Glomerular visceral epithelial cell (primary cell): Measurements from ENCODE around the gene SEC24D.
"Not testable (repeated sequence)": the region's sequence is repeated elsewhere in the genome, so short reads cannot be mapped to it uniquely, and the experiment has no call there.

Experiments used
- DNase-seq: peaks from one replicate; pipeline ENCODE4 v3.0.0-alpha.2; 2016; ENCODE audit errors: extremely low spot score

The SEC24D gene

DNA sequence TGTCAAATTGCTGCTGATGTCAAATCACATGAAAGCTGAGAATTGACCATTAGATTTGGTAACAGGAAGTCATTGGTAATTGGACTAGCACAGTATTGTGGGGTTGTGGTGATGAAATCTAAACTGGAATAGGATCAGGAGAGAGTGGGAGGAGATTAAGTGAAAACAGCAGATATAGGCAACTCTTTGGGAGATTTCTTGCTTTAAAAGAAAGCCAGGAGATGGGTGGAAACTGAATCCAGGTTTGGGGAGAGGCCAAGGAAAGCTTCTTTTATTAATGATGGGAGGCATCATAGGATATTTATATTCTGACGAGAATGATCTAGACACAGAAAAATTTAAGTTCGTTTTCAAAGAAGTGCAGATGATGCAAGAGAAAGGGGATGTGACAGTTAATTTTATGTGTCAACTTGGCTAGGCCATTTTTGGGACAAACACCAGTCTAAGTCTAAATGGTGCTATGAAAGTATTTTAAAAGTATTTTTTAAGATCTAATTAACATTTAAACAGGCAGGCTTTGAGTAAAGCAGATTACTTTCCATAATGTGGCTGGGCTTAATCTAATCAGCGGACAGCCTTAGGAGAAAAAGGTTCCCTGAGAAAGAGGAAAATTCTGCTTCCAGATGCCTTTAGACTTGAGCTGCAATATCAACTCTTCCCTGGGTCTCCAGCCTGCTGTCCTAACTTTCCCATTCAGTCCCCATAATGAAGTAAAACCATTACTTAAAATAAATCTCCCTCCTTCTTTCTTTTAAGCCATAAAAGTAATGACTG lies 24.7 kb downstream of the SEC24D start:
- no peak for DNase-seq

DNA sequence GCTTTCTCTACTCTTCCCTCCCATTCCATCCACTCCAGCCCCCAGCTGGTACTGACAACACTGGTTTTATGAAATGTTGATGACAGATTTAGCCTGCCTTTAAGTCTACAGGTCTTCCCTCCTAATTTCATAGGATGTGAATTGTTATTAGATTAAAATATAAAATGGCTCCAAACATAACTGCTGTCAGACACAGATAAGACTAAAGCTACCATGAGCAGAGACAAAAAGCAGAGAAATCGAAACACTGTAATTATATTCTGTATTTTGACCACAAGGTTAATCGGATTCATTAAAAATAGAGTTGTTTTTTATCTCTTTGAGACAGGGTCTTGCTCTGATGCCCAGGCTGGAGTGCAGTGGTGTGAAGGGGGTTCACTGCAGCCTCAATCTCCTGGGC lies 28.3 kb downstream of the SEC24D start:
- DNase-seq, result no peak

DNA sequence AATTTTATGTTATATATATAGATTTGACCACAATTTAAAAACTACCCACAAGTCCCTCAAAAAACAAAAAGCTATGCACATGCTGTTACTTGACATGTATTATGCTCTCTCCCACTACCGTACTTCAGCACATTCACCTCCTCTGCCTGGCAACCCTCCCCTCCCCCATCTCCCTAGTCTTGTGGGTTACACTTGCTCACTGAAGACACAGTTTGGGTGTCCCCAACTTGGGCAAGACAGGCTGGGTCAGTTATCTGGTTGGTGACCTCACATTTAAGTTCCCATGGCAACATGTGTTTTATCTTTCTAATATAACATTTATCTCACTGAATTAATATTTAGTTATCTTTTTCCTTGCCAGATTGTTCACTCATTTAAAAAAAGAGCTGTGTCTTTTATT lies 32.7 kb downstream of the SEC24D start:
- DNase-seq, result no peak

DNA sequence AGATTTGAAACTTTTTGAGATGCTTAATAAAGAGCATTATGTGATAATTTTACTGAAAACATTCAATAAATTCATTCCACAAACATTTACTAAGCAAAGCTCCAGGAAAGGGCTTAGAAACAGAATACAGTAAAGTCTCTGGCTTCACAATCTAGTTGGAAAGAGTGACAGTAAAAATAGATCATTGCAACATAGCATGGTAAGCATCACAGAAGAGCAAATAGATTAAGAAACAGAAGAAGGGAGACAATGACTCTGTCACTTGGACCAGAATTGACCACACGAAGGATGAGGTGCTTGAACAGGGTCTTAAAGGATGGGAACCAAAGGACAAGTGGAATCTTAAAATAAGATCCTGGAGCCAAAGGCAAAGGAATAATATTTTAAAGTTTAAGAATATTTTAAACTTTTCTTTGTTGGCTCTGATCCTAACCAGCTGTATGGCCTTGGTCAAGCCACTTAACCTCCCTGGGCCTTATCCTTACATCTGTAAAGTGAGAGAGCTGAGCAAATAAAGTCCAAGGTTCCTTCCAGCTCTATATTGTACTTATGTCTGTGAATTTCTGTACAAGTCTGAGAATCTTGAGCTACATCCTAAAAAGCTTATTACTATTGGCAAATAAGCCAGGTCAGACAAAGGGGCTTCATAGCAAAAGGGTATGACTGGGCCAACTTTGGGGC lies 33.9 kb downstream of the SEC24D start:
- DNase-seq, result no peak

DNA sequence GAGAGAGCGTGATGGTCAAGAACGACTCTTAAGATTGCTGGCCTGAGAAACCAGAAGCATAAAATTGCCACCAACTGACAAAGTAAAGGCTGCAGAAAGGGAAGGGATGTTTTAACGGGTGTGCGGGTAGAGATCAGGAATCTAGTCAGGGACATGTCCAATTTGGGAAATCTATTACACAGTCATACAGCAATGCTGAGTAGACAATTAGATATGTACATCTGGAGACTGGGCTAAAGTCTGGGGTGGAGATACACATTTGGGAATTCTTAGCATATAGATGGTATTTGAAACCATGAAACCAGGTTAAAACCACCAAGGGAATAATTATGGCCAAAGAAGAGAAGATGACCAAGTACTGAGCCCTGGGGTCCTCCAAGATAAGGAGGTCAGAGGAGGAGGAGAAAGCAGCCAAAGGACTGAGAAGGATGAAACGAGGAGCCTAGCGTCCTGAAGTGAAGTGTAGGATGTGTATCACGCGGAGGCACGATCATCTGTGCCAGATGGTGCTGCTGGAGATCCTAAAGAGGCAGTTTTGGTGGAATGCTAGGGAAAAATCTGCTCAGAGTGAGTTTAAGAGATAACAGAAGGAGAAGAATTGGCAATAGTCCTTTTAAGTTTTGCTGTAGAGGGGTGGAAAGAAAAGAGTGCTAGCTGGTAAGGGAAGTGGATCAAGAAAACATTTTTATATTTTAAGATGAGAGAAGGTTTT lies 36.5 kb downstream of the SEC24D start:
- no peak for DNase-seq

- DNase-seq, result no peak
Measured at GRCh38 chr4:118798658-118799057, 37.3 kb downstream of the SEC24D start.

DNA sequence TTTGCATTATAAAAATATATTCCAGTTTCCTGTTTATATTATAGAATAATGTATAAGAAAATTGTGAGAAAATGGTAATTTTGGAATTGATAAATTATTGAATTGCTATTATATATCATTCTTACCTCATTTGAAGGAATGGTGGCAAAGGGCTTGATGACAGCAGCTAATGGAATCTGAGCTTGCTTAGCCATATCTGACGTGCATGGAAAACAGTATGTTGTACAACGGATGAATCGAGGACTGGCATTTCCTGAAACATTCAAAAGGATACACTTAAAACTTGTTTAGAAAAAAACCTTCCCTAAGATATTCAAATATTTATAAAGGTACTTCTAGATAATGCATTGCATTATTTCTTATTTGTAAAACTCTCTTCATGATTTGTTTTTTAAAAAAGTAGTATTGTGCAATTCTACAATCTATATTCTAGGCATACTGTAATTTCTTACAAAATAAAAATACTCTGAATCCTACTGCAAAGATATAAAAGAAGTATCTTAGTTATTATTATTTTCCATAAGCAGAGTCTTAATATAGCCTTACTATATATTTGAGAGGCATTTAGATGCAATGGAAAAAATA lies 38.3 kb downstream of the SEC24D start:
- no peak for DNase-seq

- not testable (repeated sequence) for DNase-seq
Measured at GRCh38 chr4:118791690-118792446, 44.1 kb downstream of the SEC24D start.

- DNase-seq, result no peak
Measured at GRCh38 chr4:118790544-118790943, 45.4 kb downstream of the SEC24D start.

DNA sequence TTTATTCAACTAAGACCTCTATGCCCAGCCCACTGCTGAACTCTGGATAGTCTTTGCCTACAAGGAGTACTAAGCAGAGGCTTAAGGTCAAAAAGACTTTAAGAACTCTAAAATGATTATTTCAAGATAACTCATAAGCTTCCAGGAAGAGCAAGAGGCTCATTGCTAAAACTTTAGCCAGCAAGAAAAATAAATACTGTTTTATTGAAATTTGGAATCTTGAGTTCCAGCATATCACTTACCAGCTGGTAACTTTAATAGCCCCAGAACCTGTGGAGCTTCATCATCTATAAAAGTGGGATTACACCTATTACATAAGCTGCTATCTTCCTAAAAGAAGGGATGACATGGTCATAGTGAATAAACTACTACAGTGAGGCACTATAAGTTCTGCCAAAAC lies 47.0 kb downstream of the SEC24D start:
- no peak for DNase-seq

DNA sequence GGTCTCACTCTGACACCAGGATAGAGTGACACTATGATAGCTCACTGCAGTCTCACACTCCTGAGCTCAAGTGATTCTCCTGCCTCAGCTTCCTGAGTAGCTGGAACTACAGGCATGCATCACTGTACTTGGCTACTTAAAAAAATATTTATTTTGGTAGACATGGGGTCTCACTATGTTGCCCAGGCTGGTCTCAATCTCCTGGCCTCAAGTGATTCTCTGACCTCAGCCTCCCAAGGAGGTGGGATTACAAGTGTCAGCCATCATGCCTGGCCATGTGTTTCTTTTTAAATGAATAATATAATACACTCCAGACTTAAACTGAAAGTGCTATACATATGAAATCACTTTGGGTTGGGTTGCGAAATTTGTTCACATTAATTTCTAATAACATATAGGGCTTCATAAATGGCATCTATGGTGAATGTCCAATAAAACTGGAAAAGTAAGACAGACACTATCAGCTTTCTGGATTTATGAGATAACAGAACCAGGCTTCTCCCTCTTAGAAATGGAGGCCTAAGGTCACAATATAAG lies 48.0 kb downstream of the SEC24D start:
- DNase-seq, result no peak

DNA sequence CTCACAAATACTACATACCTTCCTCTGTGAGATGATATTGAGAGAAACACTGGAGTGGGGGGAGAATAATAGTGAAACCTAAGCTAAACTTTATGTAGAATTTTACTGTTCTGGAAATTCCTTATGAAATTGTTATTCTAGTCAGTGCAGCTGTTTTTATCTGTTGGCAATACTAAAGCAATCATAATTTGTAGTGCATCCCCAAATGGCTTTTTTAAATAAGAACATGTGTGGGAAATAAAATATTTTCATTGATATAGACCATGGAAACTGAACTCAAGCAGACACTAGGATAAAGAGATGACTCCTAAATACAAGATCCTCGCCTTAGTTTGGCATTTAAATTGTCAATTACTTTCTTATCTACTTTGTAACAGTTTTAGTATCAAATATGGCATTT lies 51.1 kb downstream of the SEC24D start:
- no peak for DNase-seq

- no peak for DNase-seq
Measured at GRCh38 chr4:118783887-118784286, 52.0 kb downstream of the SEC24D start.

GRCh38 chr4:118782886-118783285 lies 53.0 kb downstream of the SEC24D start:
- DNase-seq, result not testable (repeated sequence)

DNA sequence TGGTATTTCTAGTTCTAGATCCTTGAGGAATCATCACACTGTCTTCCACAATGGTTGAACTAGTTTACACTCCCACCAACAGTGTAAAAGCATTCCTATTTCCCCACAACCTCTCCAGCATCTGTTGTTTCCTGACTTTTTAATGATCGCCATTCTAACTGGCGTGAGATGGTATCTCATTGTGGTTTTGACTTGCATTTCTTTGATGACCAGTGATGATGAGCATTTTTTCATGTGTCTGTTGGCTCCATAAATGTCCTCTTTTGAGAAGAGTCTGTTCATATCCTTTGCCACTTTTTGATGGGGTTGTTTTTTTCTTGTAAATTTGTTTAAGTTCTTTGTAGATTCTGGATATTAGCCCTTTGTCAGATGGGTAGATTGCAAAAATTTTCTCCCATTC lies 58.3 kb downstream of the SEC24D start:
- not testable (repeated sequence) for DNase-seq

- not testable (repeated sequence) for DNase-seq
Measured at GRCh38 chr4:118776955-118777640, 58.8 kb downstream of the SEC24D start.

GRCh38 chr4:118776157-118776954 lies 59.6 kb downstream of the SEC24D start:
- peak; percentile 29 for DNase-seq

DNA sequence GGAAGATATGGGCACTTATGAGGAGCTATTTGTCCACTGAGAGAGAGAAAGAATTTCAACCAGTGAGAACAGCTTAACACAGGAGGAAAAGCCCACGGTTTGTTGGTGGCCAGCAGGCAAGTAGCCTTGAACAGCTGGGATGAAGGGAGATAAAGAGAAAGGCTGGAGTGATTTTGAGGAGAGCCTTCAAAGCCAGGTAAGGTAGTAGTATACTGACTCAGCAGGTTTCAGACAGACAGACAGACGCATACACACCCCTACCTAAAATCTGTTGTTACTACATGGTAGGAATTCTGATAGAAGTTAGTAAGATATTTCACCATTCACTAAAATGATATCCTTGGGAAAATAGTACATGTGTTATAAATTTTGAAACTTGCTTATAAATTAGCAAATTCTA lies 60.5 kb downstream of the SEC24D start:
- peak; percentile 9 for DNase-seq

- DNase-seq, result peak; percentile 24
Measured at GRCh38 chr4:118774989-118775388, 60.9 kb downstream of the SEC24D start.

GRCh38 chr4:118774321-118774720 lies 61.6 kb downstream of the SEC24D start:
- DNase-seq, result no peak
